IPS-18a (cell line): ENCODE results near the gene SLC25A13.

ENCODE experiments used
- H3K27ac ChIP-seq: one replicate; pipeline ENCODE4 v1.5.1; 2013; ENCODE audit warnings: low read length
- H3K27me3 ChIP-seq: one replicate; pipeline ENCODE4 v1.6.1; 2013; ENCODE audit warnings: mild to moderate bottlenecking, low read length; ENCODE audit not compliant: control insufficient read depth, insufficient read depth
- H3K36me3 ChIP-seq: one replicate; pipeline ENCODE4 v1.6.1; 2013; ENCODE audit warnings: low read depth, low read length; ENCODE audit not compliant: control insufficient read depth
- H3K4me1 ChIP-seq: one replicate; pipeline ENCODE4 v1.6.1; 2013; ENCODE audit warnings: low read depth, low read length; ENCODE audit not compliant: control insufficient read depth
- H3K4me3 ChIP-seq: one replicate; pipeline ENCODE4 v1.5.1; 2013; ENCODE audit warnings: low read length
- H3K9ac ChIP-seq: one replicate; pipeline ENCODE4 v1.6.1; 2013; ENCODE audit warnings: mild to moderate bottlenecking, low read length, moderate library complexity
- H3K9me3 ChIP-seq: one replicate; pipeline ENCODE4 v1.6.1; 2013; ENCODE audit warnings: low read depth, low read length; ENCODE audit not compliant: control insufficient read depth

The SLC25A13 gene

GRCh38 chr7:96219378-96220130 lies 102.3 kb downstream of the SLC25A13 start:
- Histone ChIP-seq H3K36me3 (no peaks in the 10 kb centered on the region), H3K27ac (no peak overlapping the region), H3K4me3 (no peak overlapping the region), H3K9ac (no peak overlapping the region), H3K27me3 (no peaks in the 10 kb centered on the region), H3K9me3 (no peaks in the 10 kb centered on the region), H3K4me1 (no peaks in the 10 kb centered on the region)

- Histone ChIP-seq H3K4me1 (no peaks in the 10 kb centered on the region), H3K9ac (no peak overlapping the region), H3K4me3 (no peak overlapping the region), H3K9me3 (no peaks in the 10 kb centered on the region), H3K27ac (no peak overlapping the region), H3K27me3 (no peaks in the 10 kb centered on the region), H3K36me3 (no peaks in the 10 kb centered on the region)
Observed at GRCh38 chr7:96218664-96219243, 103.1 kb downstream of the SLC25A13 start.

- Histone ChIP-seq H3K27me3 (no peaks in the 10 kb centered on the region), H3K9me3 (no peaks in the 10 kb centered on the region), H3K4me3 (no peak overlapping the region), H3K4me1 (no peaks in the 10 kb centered on the region), H3K27ac (no peak overlapping the region), H3K36me3 (no peaks in the 10 kb centered on the region), H3K9ac (no peak overlapping the region)
Observed at GRCh38 chr7:96217147-96217546, 104.8 kb downstream of the SLC25A13 start.

GRCh38 chr7:96216373-96216772 lies 105.5 kb downstream of the SLC25A13 start:
- Histone ChIP-seq H3K27me3 (no peaks in the 10 kb centered on the region), H3K36me3 (no peaks in the 10 kb centered on the region), H3K4me1 (no peaks in the 10 kb centered on the region)

GRCh38 chr7:96212474-96212873 lies 109.4 kb downstream of the SLC25A13 start:
- Histone ChIP-seq H3K9ac (no peak overlapping the region), H3K27ac (no peak overlapping the region), H3K4me1 (no peaks in the 10 kb centered on the region), H3K9me3 (no peaks in the 10 kb centered on the region), H3K27me3 (no peaks in the 10 kb centered on the region), H3K4me3 (no peak overlapping the region), H3K36me3 (peaks cover 3% of the 10 kb centered on the region)

More at GRCh38 chr7:96216373-96216772, 105.5 kb downstream of the SLC25A13 start:
- no peak overlapping the region for H3K27ac ChIP-seq
- H3K4me3 ChIP-seq: no peak overlapping the region
- no peaks in the 10 kb centered on the region for H3K9me3 ChIP-seq
- no peak overlapping the region for H3K9ac ChIP-seq

- Histone ChIP-seq H3K9ac (no peak overlapping the region), H3K27me3 (no peaks in the 10 kb centered on the region), H3K9me3 (no peaks in the 10 kb centered on the region), H3K4me1 (no peaks in the 10 kb centered on the region), H3K36me3 (peaks cover 3% of the 10 kb centered on the region), H3K4me3 (no peak overlapping the region), H3K27ac (no peak overlapping the region)
Observed at GRCh38 chr7:96211954-96212353, 109.9 kb downstream of the SLC25A13 start.

GRCh38 chr7:96205665-96206064 lies 116.2 kb downstream of the SLC25A13 start:
- Histone ChIP-seq H3K9me3 (no peaks in the 10 kb centered on the region), H3K9ac (no peak overlapping the region), H3K27ac (no peak overlapping the region), H3K4me1 (no peaks in the 10 kb centered on the region), H3K4me3 (no peak overlapping the region), H3K27me3 (no peaks in the 10 kb centered on the region), H3K36me3 (peaks cover 3% of the 10 kb centered on the region)

GRCh38 chr7:96204601-96205000 lies 117.3 kb downstream of the SLC25A13 start:
- Histone ChIP-seq H3K36me3 (peaks cover 3% of the 10 kb centered on the region), H3K9ac (no peak overlapping the region), H3K9me3 (no peaks in the 10 kb centered on the region), H3K27ac (no peak overlapping the region), H3K4me1 (no peaks in the 10 kb centered on the region), H3K4me3 (no peak overlapping the region), H3K27me3 (no peaks in the 10 kb centered on the region)

- no peak overlapping the region for H3K4me3 ChIP-seq
- H3K27me3 ChIP-seq: no peaks in the 10 kb centered on the region
- H3K4me1 ChIP-seq: no peaks in the 10 kb centered on the region
- no peak overlapping the region for H3K27ac ChIP-seq
- H3K9ac ChIP-seq: no peak overlapping the region
- peaks cover 3% of the 10 kb centered on the region for H3K36me3 ChIP-seq
- H3K9me3 ChIP-seq: no peaks in the 10 kb centered on the region
Observed at GRCh38 chr7:96203786-96204185, 118.1 kb downstream of the SLC25A13 start.

GRCh38 chr7:96202102-96202501 lies 119.8 kb downstream of the SLC25A13 start:
- Histone ChIP-seq H3K36me3 (no peaks in the 10 kb centered on the region), H3K4me3 (no peak overlapping the region), H3K4me1 (peaks cover 9% of the 10 kb centered on the region), H3K27ac (no peak overlapping the region), H3K9ac (no peak overlapping the region), H3K27me3 (no peaks in the 10 kb centered on the region), H3K9me3 (no peaks in the 10 kb centered on the region)

GRCh38 chr7:96200740-96201139 lies 121.2 kb downstream of the SLC25A13 start:
- Histone ChIP-seq H3K27ac (no peak overlapping the region), H3K9me3 (no peaks in the 10 kb centered on the region), H3K27me3 (no peaks in the 10 kb centered on the region), H3K4me1 (peaks cover 9% of the 10 kb centered on the region), H3K36me3 (no peaks in the 10 kb centered on the region), H3K4me3 (no peak overlapping the region), H3K9ac (no peak overlapping the region)

GRCh38 chr7:96199421-96199820 lies 122.5 kb downstream of the SLC25A13 start:
- Histone ChIP-seq H3K36me3 (no peaks in the 10 kb centered on the region), H3K9me3 (no peaks in the 10 kb centered on the region), H3K9ac (no peak overlapping the region), H3K27ac (no peak overlapping the region), H3K27me3 (no peaks in the 10 kb centered on the region), H3K4me3 (no peak overlapping the region), H3K4me1 (peaks cover 9% of the 10 kb centered on the region)
